Osteocyte (in vitro differentiated cells): ENCODE results near the gene SFN. TPM values are rescaled to one million over a fixed set of nuclear protein-coding genes. Genes with fewer than 3 reads are reported as not detected.
A peak's percentile ranks its signal among the peaks of the same experiment; 100 is the strongest.
"Not testable (repeated sequence)": the region's sequence is repeated elsewhere in the genome, so short reads cannot be mapped to it uniquely, and the experiment has no call there.

ENCODE experiments used
- DNase-seq: peaks from one replicate; pipeline ENCODE4 v3.0.0; 2021; ENCODE audit warnings: mixed read lengths; ENCODE audit not compliant: unreplicated experiment; ENCODE audit errors: extremely low spot score
- H3K27ac Mint-ChIP-seq: one replicate; pipeline ENCODE4 v1.8.0; 2021; ENCODE audit warnings: mild to moderate bottlenecking, mixed read lengths; ENCODE audit not compliant: unreplicated experiment
- H3K27me3 Mint-ChIP-seq: one replicate; pipeline ENCODE4 v1.8.0; 2021; ENCODE audit warnings: mixed read lengths; ENCODE audit not compliant: unreplicated experiment
- H3K36me3 Mint-ChIP-seq: one replicate; pipeline ENCODE4 v1.8.0; 2021; ENCODE audit warnings: mixed read lengths; ENCODE audit not compliant: unreplicated experiment
- H3K4me1 Mint-ChIP-seq: one replicate; pipeline ENCODE4 v1.8.0; 2021; ENCODE audit warnings: mixed read lengths; ENCODE audit not compliant: unreplicated experiment
- H3K4me3 Mint-ChIP-seq: one replicate; pipeline ENCODE4 v1.8.0; 2021; ENCODE audit warnings: mild to moderate bottlenecking, moderate library complexity, mixed read lengths; ENCODE audit not compliant: unreplicated experiment
- H3K9me3 Mint-ChIP-seq: one replicate; pipeline ENCODE4 v1.8.0; 2021; ENCODE audit warnings: mixed read lengths; ENCODE audit not compliant: unreplicated experiment
- CTCF ChIP-seq: fragments of 200-600 bp; sonication (generic); IDR thresholded peaks from 2 replicates; pipeline ENCODE4 v1.5.0; 2021; ENCODE audit warnings: antibody characterized with exemption, mild to moderate bottlenecking, moderate library complexity
- total RNA-seq: library from RNA; stranded (reverse); gene quantifications from 2 replicates; pipeline ENCODE4 v1.2.1, GENCODE V29; 2021

SFN gene
- total RNA-seq, 1 donor from 2014 or later, result not detected

DNA sequence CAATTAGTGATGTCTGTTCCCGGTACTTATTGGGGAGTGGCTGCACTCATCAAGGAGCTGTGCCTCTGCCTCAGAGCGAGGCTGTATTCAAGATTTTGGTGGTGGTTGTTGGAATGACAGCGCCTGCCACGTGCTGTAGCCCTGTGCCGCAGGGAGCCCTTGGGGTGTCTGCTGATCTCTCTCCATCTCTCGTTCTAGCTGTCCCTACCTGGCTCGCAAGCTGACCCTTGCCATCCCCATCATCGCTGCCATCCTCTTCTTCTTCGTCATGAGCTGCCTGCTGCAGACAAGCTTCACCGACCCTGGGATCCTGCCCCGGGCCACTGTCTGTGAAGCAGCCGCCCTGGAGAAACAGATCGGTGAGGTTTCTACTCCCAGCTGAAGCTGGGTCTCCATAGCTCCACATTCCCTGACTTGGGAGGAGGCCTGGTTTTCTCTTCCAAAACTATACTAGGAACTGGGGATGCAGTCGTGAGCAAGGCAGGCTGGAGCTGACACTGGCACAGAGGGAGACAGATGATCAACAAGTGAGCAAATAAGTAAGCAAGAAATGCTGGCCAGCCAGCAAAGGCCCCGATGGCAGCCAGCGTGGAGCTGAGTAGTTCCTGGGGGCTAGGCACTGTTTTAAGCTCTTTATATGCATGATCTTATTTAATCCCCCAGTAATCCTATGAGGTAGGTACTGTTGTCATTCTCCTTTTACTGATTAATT lies 30.5 kb upstream of the SFN start:
- no peaks in the 10 kb centered on the region for H3K27me3 Mint-ChIP-seq
- no peak for TF ChIP-seq CTCF
- H3K4me1 Mint-ChIP-seq, result peaks cover 21% of the 10 kb centered on the region

GRCh38 chr1:26833432-26834405 lies 29.2 kb upstream of the SFN start:
- DNase-seq, result no peak
- Mint-ChIP-seq H3K27me3 (no peaks in the 10 kb centered on the region), H3K4me3 (no peak overlapping the region), H3K4me1 (peaks cover 10% of the 10 kb centered on the region), H3K27ac (no peak overlapping the region), H3K9me3 (no peaks in the 10 kb centered on the region), H3K36me3 (peaks cover 30% of the 10 kb centered on the region)
- no peak for TF ChIP-seq CTCF

More for the DNA sequence above, 30.5 kb upstream of the SFN start:
- Mint-ChIP-seq H3K4me3 (no peak overlapping the region), H3K9me3 (no peaks in the 10 kb centered on the region), H3K27ac (no peak overlapping the region), H3K36me3 (peaks cover 30% of the 10 kb centered on the region)
- no peak for DNase-seq

GRCh38 chr1:26837665-26838064 lies 25.3 kb upstream of the SFN start:
- H3K9me3 Mint-ChIP-seq, DNase-seq, H3K4me3 Mint-ChIP-seq, H3K27me3 Mint-ChIP-seq, H3K27ac Mint-ChIP-seq, H3K4me1 Mint-ChIP-seq: not testable (repeated sequence)
- H3K36me3 Mint-ChIP-seq, result peaks cover 26% of the 10 kb centered on the region

- Mint-ChIP-seq H3K4me3 (no peak overlapping the region), H3K4me1 (peaks cover 5% of the 10 kb centered on the region), H3K36me3 (peaks cover 21% of the 10 kb centered on the region), H3K27ac (peak overlapping the region; percentile 45), H3K27me3 (no peaks in the 10 kb centered on the region), H3K9me3 (no peaks in the 10 kb centered on the region)
- no peak for TF ChIP-seq CTCF
- no peak for DNase-seq
Measured at GRCh38 chr1:26838474-26839338, 24.2 kb upstream of the SFN start.

DNA sequence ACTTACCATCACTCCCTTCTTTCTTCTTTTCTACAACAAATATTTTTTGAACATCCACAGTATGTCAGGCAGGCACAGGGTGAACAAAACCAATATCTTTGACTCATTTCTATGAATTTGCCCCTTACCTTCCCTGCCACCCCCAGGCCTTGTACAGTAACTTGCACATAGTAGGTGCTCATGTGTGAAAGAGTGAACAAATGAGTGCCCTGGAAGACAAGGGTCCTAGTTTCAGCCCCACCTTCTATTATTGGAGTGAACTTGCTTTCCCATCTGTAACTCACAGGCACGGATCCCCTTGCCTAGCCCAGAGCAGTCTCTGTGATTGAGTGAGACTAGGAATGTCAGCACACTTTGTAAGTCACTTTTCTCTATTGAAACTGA lies 23.6 kb upstream of the SFN start:
- no peaks in the 10 kb centered on the region for H3K27me3 Mint-ChIP-seq
- H3K4me3 Mint-ChIP-seq, result no peak overlapping the region
- no peaks in the 10 kb centered on the region for H3K9me3 Mint-ChIP-seq
- peaks cover 21% of the 10 kb centered on the region for H3K36me3 Mint-ChIP-seq
- DNase-seq, result no peak
- H3K4me1 Mint-ChIP-seq, result peaks cover 5% of the 10 kb centered on the region
- TF ChIP-seq CTCF, result no peak
- peak overlapping the region; percentile 45 for H3K27ac Mint-ChIP-seq
